OCI-LY3 (cell line): ENCODE data around the gene CEP78.

Source experiments
- EZH2phosphoT487 ChIP-seq: fragments of 200-600 bp; shearing (Covaris generic); IDR thresholded peaks from 2 replicates; pipeline ENCODE4 v1.6.1; 2018; ENCODE audit warnings: antibody characterized with exemption, mixed run types, low read depth
- TF ChIP-seq, protein P1 (sequence below): fragments of 200-600, 300-600 bp; sonication (generic); IDR thresholded peaks from 2 replicates; pipeline ENCODE4 v1.5.1; 2014; ENCODE audit warnings: antibody characterized with exemption, low read length, low read depth

DNA sequence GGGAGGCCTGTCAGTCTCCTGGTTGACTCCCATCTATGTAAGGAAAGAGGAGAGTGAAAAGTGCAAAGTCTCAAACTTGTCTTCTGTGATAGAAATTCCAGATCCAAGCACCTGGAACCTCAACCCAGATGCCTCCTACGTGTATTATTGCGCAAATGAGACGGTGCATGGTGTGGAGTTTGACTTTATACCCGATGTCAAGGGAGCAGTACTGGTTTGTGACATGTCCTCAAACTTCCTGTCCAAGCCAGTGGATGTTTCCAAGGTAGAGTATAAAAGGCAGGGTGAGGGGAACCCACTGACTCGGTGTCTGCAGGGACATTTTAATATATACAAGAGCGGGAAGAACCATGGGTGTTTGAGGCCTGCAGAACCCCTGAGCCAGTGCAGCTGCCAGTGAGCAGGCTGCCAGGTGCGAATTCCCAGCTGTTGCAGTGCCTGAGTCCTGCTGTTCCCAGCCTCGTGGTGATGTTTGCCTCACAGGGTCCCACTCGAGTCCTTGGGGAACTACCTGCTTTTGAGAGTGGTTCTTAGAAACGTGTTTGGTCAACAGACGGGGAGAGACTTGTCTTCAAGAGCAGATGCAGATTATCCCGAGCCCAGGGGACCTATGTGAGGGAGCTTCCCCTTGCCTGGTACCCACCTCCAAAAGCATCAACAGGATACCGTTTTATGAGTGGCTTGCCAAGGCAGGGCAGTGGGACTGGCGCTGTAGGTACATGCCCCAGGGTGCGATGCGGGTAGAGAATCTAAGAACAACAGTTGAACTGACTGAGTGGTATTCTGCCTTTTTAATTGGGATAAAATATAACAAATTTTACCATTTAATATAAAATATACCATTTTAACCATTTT, 70.6 kb downstream of the CEP78 start:
- TF ChIP-seq, protein P1, sequence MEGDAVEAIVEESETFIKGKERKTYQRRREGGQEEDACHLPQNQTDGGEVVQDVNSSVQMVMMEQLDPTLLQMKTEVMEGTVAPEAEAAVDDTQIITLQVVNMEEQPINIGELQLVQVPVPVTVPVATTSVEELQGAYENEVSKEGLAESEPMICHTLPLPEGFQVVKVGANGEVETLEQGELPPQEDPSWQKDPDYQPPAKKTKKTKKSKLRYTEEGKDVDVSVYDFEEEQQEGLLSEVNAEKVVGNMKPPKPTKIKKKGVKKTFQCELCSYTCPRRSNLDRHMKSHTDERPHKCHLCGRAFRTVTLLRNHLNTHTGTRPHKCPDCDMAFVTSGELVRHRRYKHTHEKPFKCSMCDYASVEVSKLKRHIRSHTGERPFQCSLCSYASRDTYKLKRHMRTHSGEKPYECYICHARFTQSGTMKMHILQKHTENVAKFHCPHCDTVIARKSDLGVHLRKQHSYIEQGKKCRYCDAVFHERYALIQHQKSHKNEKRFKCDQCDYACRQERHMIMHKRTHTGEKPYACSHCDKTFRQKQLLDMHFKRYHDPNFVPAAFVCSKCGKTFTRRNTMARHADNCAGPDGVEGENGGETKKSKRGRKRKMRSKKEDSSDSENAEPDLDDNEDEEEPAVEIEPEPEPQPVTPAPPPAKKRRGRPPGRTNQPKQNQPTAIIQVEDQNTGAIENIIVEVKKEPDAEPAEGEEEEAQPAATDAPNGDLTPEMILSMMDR, result no peak
- no peak for TF ChIP-seq EZH2phosphoT487
